Peyer's patch (tissue), 4 donors: ENCODE results near the gene ZC3H11A.

Source experiments
- CTCF ChIP-seq, 6 experiments: fragments of 450-650 bp in 4 of 6; fragments of 200-600 bp in 2 of 6; sonication (generic) in 1 of 6; IDR thresholded peaks; one replicate each; pipeline ENCODE4 v1.5.1; 2017 to 2019; ENCODE audit warnings: antibody characterized with exemption in 6 of 6, mild to moderate bottlenecking in 3 of 6, moderate library complexity in 1 of 6
- POLR2A ChIP-seq, 2 donors: fragments of 450-650 bp; IDR thresholded peaks; one replicate each; pipeline ENCODE4 v1.5.1; 2017; ENCODE audit warnings: antibody characterized with exemption in 2 of 2, mild to moderate bottlenecking in 2 of 2, moderate library complexity in 2 of 2

- TF ChIP-seq CTCF (IDR thresholded peaks at IDR 0.05) (no peak), POLR2A (IDR thresholded peaks at IDR 0.05) (no peak)
Measured at GRCh38 chr1:203781962-203782361, 13.5 kb upstream of the ZC3H11A start.
